AG09319 (cell line): Measurements from ENCODE around the gene ACCSL.

ENCODE experiments used
- DNase-seq: peaks from one replicate; pipeline ENCODE4 v3.0.0-alpha.2; 2010; ENCODE audit warnings: low read depth; ENCODE audit errors: extremely low read depth
- CTCF ChIP-seq: IDR thresholded peaks from 2 replicates; pipeline ENCODE4 v1.5.1; 2011; ENCODE audit warnings: low read depth, mild to moderate bottlenecking, inconsistent platforms, low read length, moderate library complexity

The ACCSL gene

GRCh38 chr11:44058275-44058674, 10.5 kb downstream of the ACCSL start:
- no peak for TF ChIP-seq CTCF
- no peak for DNase-seq

- no peak for TF ChIP-seq CTCF
- DNase-seq, result no peak
Measured at GRCh38 chr11:44065161-44065661, 17.4 kb downstream of the ACCSL start.

- peak; percentile 89 for DNase-seq
- peak; percentile 70 for TF ChIP-seq CTCF
Measured at GRCh38 chr11:44065841-44066731, 18.3 kb downstream of the ACCSL start, which contains the start of gene ACCS. ACCS (plus strand) TSS chr11:44066270; CDS start chr11:44067628, 1,358 bp downstream.

GRCh38 chr11:44066732-44067141, 19.0 kb downstream of the ACCSL start:
- no peak for TF ChIP-seq CTCF
- DNase-seq, result peak; percentile 14

GRCh38 chr11:44067266-44067665, 19.5 kb downstream of the ACCSL start:
- no peak for TF ChIP-seq CTCF
- no peak for DNase-seq

- DNase-seq, result no peak
Measured at GRCh38 chr11:44068180-44068579, 20.4 kb downstream of the ACCSL start.

More at GRCh38 chr11:44068180-44068579, 20.4 kb downstream of the ACCSL start:
- TF ChIP-seq CTCF, result no peak
